GM12891 (cell line): Measurements from ENCODE around the gene RNU6-1.

Source experiments
- POLR2A ChIP-seq: IDR thresholded peaks from 2 replicates; pipeline ENCODE4 v1.6.1; 2011; ENCODE audit warnings: low read depth, low read length, control low read depth
- POLR2AphosphoS5 ChIP-seq: IDR thresholded peaks from 2 replicates; pipeline ENCODE4 v1.6.1; 2011; ENCODE audit warnings: low read depth, low read length, control low read depth
- SPI1 ChIP-seq: IDR thresholded peaks from 2 replicates; pipeline ENCODE4 v1.6.1; 2011; ENCODE audit warnings: low read depth, low read length, control low read depth

DNA sequence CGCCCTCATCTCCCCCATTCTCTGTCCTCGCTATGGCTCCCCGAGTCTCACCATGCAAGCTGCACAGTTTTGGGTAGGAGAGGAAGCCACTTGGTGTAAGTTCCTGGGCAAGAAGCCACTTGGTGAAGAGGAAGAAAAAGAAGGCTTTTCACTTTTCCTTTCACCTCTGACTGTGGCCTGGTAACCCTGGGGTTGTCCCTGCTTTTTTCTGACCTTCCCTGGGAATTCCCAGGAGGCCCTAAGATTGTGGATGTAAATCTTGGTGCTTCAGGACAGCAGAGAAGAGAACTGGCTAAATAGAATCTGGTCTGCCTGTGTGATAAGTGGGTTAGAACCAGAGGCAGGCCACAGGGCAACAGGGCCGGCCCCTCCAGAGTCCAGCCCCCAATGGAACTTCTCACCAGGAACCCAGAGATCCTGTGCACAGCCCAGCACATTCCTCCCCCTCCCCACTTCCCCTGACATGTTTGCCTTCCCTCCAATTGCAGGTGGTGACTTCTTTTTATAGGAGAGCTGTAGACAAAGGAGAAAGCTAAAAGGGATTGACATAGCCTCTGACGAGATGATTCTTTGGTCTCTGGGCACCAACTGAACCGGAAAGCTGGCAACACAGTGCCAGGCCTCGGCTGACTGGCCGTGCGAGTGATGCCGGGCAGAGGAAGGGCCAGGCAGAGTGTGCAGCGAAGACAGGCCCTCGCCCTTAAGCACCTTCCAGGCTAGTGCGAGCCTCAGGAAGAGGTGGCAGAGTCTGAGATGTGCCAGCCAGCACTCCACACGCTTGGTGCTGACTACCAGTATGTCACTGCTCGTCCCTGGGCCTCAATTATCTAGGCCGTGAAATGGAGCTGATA, 34.0 kb downstream of the RNU6-1 start:
- TF ChIP-seq POLR2AphosphoS5 (no peak), SPI1 (no peak), POLR2A (no peak)
